GM19463 (cell line): Measurements from ENCODE around the gene CDK14.
"Not testable (repeated sequence)": the region's sequence is repeated elsewhere in the genome, so short reads cannot be mapped to it uniquely, and the experiment has no call there.

ENCODE experiments used
- ATAC-seq: cut with Tn5 transposase; IDR thresholded peaks from one replicate; pipeline ENCODE4 v1.9.1; 2021; ENCODE audit warnings: mild to moderate bottlenecking, moderate library complexity; ENCODE audit not compliant: unreplicated experiment

CDK14 gene

DNA sequence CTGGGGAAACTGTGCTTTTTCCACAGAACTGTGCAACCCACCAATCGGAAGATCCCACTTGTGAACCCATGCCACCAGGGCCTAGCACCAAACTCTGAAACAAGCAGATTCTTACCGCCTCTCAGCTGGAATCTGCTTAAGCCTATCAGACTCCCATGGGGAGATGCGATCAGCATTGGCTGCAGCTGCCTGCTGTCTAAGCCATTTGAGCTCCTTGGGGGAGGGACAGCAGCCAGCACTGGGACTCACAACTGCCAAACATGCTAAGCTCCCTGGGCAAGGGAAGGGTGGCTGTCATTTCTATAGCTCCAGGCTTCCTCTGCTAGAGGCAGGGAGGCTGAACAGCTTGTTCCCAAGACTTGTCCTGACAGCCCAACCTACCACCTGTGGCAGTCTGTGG is 283.8 kb downstream of the CDK14 start:
- ATAC-seq, result no peak

- ATAC-seq, result no peak
These were observed 290.3 kb downstream of the CDK14 start for GRCh38 chr7:90886416-90886815.

- no peak for ATAC-seq
These were observed 293.1 kb downstream of the CDK14 start for GRCh38 chr7:90889210-90889609.

DNA sequence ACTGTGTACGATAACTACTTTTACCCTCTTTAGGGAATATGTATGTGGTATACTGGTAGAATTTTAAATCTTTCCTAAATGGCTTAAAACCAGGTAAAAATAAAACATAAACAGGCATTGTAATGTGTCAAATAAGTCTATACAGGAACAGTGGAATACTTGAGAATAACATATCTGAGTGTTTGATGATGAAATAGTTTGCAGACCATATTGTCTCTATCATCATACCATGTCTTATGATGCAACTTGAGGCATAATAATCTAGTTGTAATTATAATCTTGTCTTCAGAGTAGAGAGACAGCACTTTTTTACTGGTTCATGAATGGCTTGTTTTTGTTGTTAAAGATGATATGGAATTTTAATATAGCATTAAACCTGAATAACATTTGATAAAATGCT is 293.5 kb downstream of the CDK14 start:
- ATAC-seq, result no peak

DNA sequence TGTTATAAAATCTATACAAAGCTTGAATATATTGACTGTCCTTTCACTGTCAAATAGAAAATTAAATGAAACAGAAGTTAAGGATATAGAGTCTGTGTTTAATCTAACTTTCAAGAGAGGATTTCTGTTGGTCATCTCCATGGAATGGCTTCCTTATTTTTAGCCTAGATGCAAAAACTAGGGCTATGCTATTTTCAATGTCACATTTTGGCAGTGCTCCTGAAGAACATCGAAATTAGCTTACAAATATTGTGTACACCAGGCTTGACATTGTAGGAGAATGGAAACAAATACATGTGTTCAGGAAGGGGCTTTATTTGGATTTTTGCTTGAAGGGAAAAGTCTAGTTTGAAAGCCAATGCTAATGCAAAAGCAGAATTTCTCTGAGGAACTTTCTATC is 295.4 kb downstream of the CDK14 start:
- ATAC-seq, result no peak

DNA sequence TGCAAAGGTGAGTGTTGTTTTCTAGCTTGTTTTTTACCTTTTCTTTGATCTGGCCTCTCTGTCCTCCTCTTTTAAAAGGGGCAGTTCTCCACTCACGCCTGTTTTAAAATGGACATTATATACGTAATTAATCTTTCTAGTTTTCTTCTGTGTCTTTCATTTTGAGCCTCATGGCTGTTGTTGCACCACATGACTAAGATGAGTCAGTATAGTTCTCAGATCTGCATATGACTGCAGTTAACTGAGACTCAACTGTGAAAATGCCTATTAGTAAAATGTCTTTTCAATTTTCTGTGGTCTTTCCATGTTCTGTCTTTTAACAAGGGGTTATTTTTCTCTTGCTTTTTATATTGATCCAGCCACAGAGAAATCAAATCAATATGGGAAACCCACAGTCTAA is 296.1 kb downstream of the CDK14 start:
- peak; percentile 93 for ATAC-seq

DNA sequence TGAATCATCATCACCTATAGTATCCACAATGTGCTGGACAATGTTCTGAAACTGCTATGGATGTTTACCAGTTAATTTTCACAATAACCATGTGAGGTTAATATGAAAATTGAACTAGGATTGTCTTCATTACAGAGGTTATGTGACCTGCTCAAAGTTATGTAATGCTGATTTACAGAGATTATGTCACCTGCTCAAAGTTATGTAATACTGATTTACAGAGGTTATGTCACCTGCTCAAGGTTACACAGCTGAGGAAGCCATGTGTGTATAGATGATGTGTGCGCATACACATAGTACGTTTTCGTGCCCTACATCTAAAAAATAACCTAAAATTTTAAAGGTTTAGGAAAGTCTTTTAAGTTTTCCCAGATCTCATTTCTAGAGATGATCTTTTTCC is 298.0 kb downstream of the CDK14 start:
- ATAC-seq, result no peak

DNA sequence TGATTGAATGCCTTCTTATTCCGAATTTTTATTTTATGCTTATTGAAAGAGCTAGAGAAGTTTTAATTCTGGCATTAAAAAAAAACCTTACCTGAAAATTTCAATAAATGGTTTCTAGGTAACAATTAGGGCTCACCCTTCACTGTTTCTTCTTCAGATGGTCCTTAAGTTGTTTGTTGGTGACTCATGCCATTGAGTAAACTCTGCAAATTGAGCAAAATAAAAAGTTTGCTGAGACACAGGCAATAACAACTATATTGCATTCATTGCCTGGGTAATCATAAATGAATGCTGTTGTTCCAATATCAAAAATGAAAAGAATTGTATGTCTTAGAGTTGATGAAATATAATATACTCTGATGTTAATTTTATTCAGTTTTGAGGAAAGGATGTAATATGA is 300.3 kb downstream of the CDK14 start:
- no peak for ATAC-seq

GRCh38 chr7:90897961-90898469 is 301.9 kb downstream of the CDK14 start:
- ATAC-seq, result peak; percentile 65

DNA sequence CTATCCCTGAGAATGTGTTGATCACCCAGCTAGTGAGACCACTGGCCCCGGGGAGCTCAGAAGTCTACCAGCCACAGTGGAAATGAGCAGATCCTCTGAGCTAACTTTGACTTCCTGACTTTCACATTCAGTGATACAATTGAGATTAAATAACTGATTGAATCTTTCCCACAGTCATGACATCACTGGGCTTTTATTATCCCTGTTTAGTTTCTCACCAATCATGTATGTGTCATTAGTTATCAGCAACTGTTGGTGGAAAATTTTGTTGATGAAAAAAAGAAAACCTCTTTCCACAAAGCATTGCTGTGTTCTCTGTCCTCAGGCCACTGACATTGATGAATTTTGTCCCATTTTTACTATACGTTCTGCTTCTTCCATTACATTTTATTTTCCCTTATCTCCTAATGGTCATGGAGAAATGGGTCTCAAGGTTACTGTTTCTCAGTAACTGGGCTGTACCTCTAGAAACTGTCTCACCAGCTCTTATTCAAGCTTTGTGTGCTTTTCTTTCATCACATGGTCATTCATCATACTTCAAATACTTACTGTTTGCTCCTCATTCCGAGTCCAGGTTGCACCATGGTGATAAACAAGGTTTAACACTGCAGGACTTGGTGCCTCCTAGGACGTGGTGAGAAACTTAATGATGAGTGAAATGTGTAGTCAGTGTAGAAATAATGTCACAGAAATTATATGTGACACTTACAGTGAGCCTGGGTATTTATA is 304.7 kb downstream of the CDK14 start:
- ATAC-seq, result no peak

DNA sequence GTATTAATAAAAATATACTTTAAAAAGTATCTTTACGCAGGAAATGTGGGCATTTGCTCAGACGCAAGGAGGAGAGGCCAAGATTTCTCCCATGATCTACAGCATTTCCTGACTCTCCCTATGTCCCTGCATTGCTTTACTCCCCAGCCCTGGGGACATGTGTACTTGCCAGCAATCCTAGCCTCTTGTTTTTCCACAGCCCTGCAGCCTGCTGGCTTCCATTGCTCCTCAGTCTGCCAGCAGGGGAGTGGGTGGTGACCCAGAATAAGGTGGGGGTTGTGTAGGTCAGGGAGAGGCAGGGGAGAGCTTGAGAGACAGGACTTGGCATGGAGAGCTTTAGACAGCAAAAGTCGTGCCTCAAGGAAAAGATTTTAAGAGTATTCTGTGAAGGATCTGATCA is 307.7 kb downstream of the CDK14 start:
- no peak for ATAC-seq

- no peak for ATAC-seq
These were observed 314.0 kb downstream of the CDK14 start for GRCh38 chr7:90910136-90910535.

GRCh38 chr7:90916319-90916718 is 320.2 kb downstream of the CDK14 start:
- no peak for ATAC-seq

DNA sequence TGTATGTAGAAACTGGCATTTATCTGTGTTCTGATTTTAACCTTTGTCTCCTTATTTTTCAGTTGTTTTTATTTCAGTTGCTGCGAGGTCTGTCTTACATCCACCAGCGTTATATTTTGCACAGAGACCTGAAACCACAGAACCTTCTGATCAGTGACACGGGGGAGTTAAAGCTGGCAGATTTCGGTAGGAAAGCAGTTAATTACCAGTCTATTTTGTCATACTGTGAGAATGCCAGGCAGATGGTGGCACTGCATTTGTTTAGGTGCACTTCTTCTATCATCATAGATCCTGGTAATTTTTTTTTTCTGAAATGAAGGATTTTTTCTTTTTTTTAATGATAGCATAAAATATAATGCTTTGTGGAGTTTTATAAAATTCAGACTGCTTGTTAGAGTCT is 321.4 kb downstream of the CDK14 start:
- ATAC-seq, result no peak

DNA sequence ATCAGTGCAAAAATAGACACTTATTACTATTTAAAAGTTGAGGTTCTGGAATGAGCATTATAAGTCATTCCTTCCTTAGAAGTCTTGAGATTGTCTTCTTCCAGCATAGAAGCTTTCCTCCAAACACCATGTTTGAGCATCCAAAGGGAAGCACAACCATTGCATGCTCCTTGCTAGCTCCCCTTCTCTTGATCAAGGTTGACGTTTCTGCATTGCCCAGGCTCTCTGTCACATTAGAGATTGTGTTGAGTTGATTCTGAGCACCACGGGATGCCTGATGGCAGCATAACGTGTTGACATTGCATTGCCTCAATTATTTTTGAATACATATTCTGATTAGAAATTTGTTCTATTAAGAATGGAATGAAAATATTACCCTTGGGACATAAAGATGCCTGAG is 322.2 kb downstream of the CDK14 start:
- ATAC-seq, result no peak

DNA sequence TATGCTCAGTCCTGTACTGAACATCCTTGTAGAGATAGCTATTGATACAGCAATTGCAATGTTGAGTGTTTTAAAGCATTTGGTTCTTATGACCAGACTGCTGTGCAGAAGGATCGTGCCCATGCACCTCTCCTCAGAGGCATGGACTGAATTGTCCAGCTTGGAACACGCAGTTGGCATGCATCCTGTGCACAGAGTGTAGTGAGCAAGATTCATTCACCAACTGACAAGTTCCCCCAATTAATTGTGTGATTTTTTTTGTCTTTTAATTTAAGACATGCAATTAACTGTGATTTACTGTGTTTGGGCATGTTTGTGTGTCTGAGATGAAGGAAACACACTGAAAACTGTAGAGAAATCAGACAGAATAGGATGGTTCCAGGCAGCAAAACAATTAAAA is 323.7 kb downstream of the CDK14 start:
- no peak for ATAC-seq

GRCh38 chr7:90920336-90920735 is 324.2 kb downstream of the CDK14 start:
- ATAC-seq, result no peak

GRCh38 chr7:90923541-90923997 is 327.4 kb downstream of the CDK14 start:
- no peak for ATAC-seq

- not testable (repeated sequence) for ATAC-seq
These were observed 332.7 kb downstream of the CDK14 start for GRCh38 chr7:90928700-90929424.

DNA sequence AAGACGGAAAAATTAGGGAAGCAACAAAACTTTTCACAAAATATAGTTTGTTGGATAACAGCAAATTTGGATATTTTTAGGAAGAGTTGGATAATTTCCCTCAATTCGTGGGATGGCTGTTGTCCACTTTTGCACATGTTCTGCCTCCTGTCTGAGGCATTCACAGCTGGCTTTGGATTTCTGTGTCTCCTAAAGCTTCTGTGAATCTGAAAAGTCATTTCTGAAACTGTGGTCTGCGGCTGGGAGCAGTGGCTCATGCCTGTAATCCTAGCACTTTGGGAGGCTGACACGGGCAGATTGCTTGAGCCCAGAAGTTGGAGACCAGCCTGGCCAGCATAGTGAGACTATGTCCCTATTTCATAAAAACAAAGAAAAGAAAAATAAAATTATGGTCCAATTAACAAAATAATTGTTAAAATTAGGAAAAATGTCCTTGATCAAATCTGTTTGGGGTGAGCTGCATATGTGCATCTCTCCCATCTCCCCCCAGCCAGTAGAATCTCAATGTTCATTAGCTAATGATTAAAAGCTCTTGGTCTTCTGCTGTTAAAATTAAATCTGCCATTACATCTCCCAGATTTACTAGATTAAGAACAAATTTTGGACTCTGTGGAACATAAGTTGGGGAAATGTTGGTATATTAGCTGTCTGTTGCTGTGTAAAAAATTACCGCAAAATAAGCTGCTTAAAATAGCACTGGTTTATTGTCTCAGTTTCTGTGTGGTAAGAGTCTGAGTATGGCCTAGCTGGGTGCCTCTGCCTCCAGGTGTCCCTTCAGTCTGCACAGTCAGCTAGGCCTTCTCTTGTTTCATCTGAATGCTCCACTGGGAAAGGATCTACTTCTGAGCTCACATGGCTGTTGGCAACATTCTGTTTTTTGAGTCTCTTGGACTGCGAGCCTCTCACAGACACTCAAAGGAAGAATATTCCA is 336.1 kb downstream of the CDK14 start:
- peak; percentile 98 for ATAC-seq

GRCh38 chr7:90933041-90933440 is 336.9 kb downstream of the CDK14 start:
- no peak for ATAC-seq
